ENCODE data around the gene PRR29. TPM values are rescaled to one million over a fixed set of nuclear protein-coding genes. Genes with fewer than 3 reads are reported as not detected.

The PRR29 gene
- total and polyA plus RNA-seq, 8 donors = 1.0 to 9.6 (median 6.0) TPM

DNA sequence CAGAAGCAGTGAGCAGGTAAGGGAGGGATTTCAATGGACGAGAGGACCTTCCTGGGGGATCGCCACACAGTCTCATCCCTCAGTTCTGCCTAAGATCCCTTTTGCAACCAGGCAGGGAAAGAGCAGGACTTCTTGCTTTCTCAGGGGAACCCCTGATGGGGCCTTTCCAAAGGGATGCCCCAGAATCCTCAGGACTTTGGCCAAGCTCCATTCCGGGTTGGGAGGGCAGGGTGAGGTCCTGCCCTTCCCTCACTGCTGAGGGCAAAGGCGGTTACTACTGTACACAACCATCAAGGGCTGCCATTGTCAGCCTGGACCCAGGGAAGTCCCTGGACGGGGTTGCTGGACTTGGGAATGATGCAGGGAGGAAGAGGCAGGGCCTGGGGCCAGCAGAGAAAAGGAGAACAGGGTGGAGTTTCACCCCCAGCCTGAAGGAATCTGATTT lies 9.7 kb downstream of the PRR29 start:
- Histone ChIP-seq H3K4me1 (peaks cover 19 to 56% of the 10 kb centered on the region in 2 donors), H3K27me3 (no peaks in the 10 kb centered on the region), H3K36me3 (peaks cover 0 to 21% of the 10 kb centered on the region in 2 donors), H3K27ac (peak overlapping the region; percentile 42 to 61), H3K4me3 (no peak overlapping the region), H3K9me3 (no peaks in the 10 kb centered on the region)
- DNase-seq (no peak), ATAC-seq (peak; percentile 2)
- intact Hi-C loops (cut with DNase I) = no loop called here
- TF ChIP-seq, protein P1, sequence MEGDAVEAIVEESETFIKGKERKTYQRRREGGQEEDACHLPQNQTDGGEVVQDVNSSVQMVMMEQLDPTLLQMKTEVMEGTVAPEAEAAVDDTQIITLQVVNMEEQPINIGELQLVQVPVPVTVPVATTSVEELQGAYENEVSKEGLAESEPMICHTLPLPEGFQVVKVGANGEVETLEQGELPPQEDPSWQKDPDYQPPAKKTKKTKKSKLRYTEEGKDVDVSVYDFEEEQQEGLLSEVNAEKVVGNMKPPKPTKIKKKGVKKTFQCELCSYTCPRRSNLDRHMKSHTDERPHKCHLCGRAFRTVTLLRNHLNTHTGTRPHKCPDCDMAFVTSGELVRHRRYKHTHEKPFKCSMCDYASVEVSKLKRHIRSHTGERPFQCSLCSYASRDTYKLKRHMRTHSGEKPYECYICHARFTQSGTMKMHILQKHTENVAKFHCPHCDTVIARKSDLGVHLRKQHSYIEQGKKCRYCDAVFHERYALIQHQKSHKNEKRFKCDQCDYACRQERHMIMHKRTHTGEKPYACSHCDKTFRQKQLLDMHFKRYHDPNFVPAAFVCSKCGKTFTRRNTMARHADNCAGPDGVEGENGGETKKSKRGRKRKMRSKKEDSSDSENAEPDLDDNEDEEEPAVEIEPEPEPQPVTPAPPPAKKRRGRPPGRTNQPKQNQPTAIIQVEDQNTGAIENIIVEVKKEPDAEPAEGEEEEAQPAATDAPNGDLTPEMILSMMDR (IDR thresholded peaks at IDR 0.05) = no peak

DNA sequence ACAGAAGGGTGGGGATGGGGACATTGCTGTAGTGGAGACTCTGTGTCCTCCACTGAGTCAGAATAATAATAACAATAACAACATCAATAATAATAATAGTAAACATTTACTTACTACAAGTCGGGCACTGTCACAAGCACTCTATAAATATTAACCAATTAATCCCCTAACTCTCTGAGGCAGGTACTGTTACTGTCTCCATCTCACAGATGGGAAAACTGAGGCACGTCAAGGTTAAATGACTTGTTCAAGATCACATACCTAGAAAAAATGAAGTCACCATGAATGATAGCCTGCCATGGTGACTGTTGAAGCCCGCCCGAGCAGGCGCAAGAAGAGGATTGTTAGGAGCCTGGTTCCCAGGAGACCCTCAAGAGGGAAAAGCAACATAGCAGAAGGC lies 10.2 kb downstream of the PRR29 start:
- H3K27me3 ChIP-seq = no peaks in the 10 kb centered on the region
- intact Hi-C loops (cut with DNase I) = no loop called here
- ATAC-seq = no peak
- peak overlapping the region; percentile 42 to 64 for H3K27ac ChIP-seq
- H3K4me1 ChIP-seq = peaks cover 19 to 56% of the 10 kb centered on the region in 2 donors
- TF ChIP-seq, protein P1 (IDR thresholded peaks at IDR 0.05) = no peak
- no peaks in the 10 kb centered on the region for H3K9me3 ChIP-seq
- no peak overlapping the region for H3K4me3 ChIP-seq
- H3K36me3 ChIP-seq = peaks cover 0 to 16% of the 10 kb centered on the region in 2 donors
- DNase-seq = no peak

DNA sequence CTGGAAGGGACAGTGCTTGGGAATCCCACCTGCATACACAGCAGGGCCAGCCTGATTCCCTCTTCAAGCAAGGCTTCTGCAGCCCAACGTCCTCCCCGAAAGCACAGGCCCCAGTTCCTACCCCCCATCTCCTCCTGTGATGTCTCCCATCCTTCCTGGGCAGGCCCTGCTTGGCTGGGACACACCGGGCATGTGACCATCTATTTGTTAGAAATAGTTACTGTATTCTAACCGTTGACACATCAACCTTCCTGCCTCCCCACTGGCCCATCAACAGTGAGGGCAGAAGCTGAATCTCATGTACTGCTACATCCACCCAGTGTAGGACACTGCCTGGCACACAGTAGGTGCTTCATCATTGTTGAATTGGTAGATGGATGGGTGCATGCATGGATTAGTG lies 10.7 kb downstream of the PRR29 start:
- Histone ChIP-seq H3K9me3 (no peaks in the 10 kb centered on the region), H3K27me3 (no peaks in the 10 kb centered on the region), H3K36me3 (peaks cover 0 to 11% of the 10 kb centered on the region in 2 donors), H3K4me3 (no peak overlapping the region), H3K27ac (peak overlapping the region in 1 of 2 donors; percentile 64), H3K4me1 (peaks cover 19 to 56% of the 10 kb centered on the region in 2 donors)
- TF ChIP-seq, protein P1 (IDR thresholded peaks at IDR 0.05) = no peak
- DNase-seq (no peak), ATAC-seq (no peak)
- intact Hi-C loops (cut with DNase I) = no loop called here

DNA sequence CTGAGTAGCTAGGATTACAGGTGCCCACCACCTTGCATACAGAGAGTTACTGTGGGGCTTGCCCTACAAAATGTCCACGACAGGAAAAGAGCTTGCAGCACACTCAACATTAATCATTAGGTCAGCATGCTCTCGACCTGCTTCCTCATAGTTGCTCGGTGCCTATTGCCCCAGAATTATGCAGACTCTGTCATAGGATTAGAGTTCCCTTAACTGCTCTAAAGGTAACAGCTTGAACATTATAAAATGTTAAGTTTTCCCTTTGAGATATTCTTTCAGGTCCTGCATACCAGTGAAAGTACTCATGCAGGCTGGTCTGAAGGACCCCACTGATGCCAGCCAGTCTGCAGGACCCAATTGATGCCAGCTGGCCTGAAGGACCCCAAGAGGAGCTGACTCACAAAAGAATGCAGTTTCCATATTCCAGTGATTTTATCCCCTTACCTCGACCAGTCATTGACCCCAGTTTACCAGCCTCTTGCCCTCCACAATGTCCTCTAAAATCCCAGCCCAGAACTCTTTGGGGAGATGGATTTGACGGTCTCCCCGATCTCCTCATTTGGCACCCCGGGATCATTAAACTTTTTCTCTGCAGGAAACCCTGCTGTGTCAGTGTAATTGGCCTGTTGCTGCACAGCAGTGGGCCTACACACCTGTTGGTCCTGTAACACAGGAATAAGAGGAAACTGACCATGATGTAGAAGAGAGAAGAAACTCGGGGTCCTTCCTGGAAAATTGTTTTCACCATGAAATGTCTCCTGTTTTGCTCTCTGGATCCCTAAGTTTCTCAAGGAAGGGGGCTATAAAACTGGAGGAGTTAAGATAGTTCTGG lies 11.6 kb downstream of the PRR29 start:
- peaks cover 19 to 55% of the 10 kb centered on the region in 2 donors for H3K4me1 ChIP-seq
- TF ChIP-seq, protein P1 (IDR thresholded peaks at IDR 0.05) = no peak
- no peak for DNase-seq
- intact Hi-C loops (cut with DNase I) = no loop called here
- peak overlapping the region in 1 of 2 donors; percentile 64 for H3K27ac ChIP-seq
- no peak overlapping the region for H3K4me3 ChIP-seq
- H3K9me3 ChIP-seq = no peaks in the 10 kb centered on the region
- ATAC-seq = peak; percentile 48
- H3K27me3 ChIP-seq = no peaks in the 10 kb centered on the region
- H3K36me3 ChIP-seq = peaks cover 0 to 4% of the 10 kb centered on the region in 2 donors

DNA sequence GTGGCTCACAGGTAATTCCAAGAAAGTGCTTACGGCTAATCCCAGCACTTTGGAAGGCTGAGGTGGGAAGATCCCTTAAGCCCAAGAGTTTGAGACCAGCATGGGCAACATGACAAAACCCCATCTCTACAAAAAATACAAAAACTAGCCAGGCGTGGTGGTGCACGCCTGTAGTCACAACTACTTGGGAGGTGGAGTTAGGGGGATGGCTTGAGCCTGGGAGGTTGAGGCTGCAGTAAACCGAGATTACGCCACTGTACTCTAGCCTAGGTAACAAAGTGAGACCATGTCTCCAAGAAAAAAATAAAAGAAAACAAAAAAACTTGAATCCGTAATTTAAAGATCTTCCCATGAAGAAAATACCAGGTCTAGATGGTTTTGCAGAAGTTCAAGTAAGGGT lies 17.3 kb downstream of the PRR29 start:
- Histone ChIP-seq H3K36me3 (no peaks in the 10 kb centered on the region), H3K27me3 (no peaks in the 10 kb centered on the region), H3K9me3 (no peaks in the 10 kb centered on the region), H3K27ac (peak overlapping the region; percentile 15 to 52), H3K4me1 (peaks cover 6 to 53% of the 10 kb centered on the region in 2 donors), H3K4me3 (no peak overlapping the region)
- TF ChIP-seq, protein P1 (IDR thresholded peaks at IDR 0.05) = no peak
- ATAC-seq (no peak), DNase-seq (no peak)
- intact Hi-C loops (cut with DNase I) = no loop called here
